Measurements from ENCODE around the gene KMT5C. TPM values are rescaled to one million over a fixed set of nuclear protein-coding genes. Genes with fewer than 3 reads are reported as not detected.
A peak's percentile ranks its signal among the peaks of the same experiment; 100 is the strongest.

The KMT5C gene
- total RNA-seq, 2 donors from 2014 or later: 10.2 to 25.2 TPM

DNA sequence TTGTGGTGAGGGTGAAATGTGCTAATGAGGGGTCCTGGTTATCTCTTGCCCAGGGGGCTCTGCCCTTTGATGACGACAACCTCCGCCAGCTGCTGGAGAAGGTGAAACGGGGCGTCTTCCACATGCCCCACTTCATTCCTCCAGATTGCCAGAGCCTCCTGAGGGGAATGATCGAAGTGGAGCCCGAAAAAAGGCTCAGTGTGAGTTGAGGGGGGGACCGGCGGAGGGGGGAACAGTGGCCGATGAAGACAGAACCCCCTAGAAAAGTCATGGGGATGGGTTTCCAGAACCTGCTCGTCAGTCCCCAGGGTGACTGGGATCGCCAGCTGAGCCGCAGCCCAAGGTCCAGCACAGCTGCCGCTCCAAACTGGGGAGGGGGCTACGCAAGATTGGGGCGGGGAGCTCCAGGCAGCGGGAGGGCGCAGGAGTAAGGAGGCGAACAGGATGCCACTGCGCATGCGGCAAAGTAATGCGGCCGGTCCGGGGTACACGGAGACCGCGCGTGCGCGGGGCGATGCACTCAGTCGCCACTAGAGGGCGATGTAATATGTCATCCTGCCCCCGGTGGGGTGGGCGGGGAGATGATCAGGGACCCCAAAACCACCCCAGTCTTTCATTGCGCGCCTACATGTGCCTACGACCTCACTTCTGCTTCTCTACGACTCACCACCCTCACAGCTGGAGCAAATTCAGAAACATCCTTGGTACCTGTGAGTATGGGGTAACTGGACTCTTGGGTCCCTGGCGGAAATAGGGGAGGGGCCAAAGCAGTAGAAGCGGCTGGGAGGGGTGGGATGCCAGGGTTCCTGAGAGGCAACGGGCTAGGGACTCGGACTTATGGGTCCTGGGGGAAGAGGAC is 38.0 kb upstream of the KMT5C start:
- Histone ChIP-seq H3K36me3 (peaks cover 12% of the 10 kb centered on the region), H3K4me3 (peak overlapping the region; percentile 65), H3K27me3 (replicated peaks; ENCODE audit: insufficient read depth) (no peaks in the 10 kb centered on the region), H3K4me1 (ENCODE audit: control insufficient read depth in 1 of 2, low read depth in 2 of 2) (peaks cover 0 to 9% of the 10 kb centered on the region in 2 donors), H3K27ac (no peak overlapping the region), H3K9me3 (no peaks in the 10 kb centered on the region)
- TF ChIP-seq, protein P1, sequence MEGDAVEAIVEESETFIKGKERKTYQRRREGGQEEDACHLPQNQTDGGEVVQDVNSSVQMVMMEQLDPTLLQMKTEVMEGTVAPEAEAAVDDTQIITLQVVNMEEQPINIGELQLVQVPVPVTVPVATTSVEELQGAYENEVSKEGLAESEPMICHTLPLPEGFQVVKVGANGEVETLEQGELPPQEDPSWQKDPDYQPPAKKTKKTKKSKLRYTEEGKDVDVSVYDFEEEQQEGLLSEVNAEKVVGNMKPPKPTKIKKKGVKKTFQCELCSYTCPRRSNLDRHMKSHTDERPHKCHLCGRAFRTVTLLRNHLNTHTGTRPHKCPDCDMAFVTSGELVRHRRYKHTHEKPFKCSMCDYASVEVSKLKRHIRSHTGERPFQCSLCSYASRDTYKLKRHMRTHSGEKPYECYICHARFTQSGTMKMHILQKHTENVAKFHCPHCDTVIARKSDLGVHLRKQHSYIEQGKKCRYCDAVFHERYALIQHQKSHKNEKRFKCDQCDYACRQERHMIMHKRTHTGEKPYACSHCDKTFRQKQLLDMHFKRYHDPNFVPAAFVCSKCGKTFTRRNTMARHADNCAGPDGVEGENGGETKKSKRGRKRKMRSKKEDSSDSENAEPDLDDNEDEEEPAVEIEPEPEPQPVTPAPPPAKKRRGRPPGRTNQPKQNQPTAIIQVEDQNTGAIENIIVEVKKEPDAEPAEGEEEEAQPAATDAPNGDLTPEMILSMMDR (IDR thresholded peaks at IDR 0.05): peak; percentile 98
- peak; percentile 29 for DNase-seq (ENCODE audit: low spot score)
- ATAC-seq (ENCODE audit: insufficient number of reproducible peaks, low FRiP score, low read depth): peak; percentile 53

DNA sequence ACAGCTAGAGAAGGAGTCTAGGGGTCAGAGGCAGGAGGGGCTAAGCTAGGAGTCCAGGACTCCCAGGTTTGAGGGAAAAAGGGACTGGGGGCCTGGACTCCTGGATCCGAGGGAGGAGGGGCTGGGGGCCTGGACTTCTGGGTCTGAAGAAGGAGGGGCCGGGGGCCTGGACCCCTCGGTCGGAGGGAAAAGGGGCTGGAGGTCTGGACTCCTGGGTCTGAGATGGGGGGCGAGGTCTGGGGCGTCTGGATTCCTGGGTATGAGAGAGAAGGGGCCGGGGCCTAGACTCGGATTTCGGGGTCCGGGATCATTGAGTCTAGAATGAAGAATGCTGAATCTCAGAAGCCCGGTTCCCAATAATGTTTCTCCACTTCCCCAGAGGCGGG is 37.4 kb upstream of the KMT5C start:
- no peak for ATAC-seq (ENCODE audit: insufficient number of reproducible peaks, low FRiP score, low read depth)
- no peak for DNase-seq (ENCODE audit: low spot score)

DNA sequence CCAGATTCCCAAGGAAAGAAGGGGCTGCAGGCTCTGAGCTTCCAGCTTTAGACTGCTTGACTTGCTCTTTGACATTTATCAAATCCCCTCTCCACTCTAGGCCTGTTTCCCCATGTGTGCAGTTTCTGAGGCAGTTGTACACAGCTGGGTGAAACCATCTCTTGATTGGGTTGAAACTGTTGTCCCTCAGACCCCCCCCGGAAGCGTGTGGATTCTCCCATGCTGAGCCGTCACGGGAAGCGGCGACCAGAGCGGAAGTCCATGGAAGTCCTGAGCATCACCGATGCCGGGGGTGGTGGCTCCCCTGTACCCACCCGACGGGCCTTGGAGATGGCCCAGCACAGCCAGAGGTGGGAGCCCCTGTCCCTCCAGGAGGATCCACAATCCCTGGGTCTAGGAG is 36.2 kb upstream of the KMT5C start:
- TF ChIP-seq, protein P1 (IDR thresholded peaks at IDR 0.05): no peak
- ATAC-seq (ENCODE audit: insufficient number of reproducible peaks, low FRiP score, low read depth) (no peak), DNase-seq (ENCODE audit: low spot score) (no peak)
- H3K9me3 ChIP-seq: no peaks in the 10 kb centered on the region
- H3K4me3 ChIP-seq: no peak overlapping the region
- H3K27me3 ChIP-seq (replicated peaks; ENCODE audit: insufficient read depth): no peaks in the 10 kb centered on the region
- peaks cover 17% of the 10 kb centered on the region for H3K36me3 ChIP-seq
- no peak overlapping the region for H3K27ac ChIP-seq
- peaks cover 0 to 9% of the 10 kb centered on the region in 2 donors for H3K4me1 ChIP-seq (ENCODE audit: control insufficient read depth in 1 of 2, low read depth in 2 of 2)

More for the DNA sequence above, 37.4 kb upstream of the KMT5C start:
- H3K4me3 ChIP-seq: peak overlapping the region; percentile 65
- no peaks in the 10 kb centered on the region for H3K9me3 ChIP-seq
- no peak overlapping the region for H3K27ac ChIP-seq
- no peaks in the 10 kb centered on the region for H3K27me3 ChIP-seq (replicated peaks; ENCODE audit: insufficient read depth)
- H3K36me3 ChIP-seq: peaks cover 17% of the 10 kb centered on the region
- H3K4me1 ChIP-seq (ENCODE audit: control insufficient read depth in 1 of 2, low read depth in 2 of 2): peaks cover 0 to 9% of the 10 kb centered on the region in 2 donors
- TF ChIP-seq, protein P1 (IDR thresholded peaks at IDR 0.05): no peak

DNA sequence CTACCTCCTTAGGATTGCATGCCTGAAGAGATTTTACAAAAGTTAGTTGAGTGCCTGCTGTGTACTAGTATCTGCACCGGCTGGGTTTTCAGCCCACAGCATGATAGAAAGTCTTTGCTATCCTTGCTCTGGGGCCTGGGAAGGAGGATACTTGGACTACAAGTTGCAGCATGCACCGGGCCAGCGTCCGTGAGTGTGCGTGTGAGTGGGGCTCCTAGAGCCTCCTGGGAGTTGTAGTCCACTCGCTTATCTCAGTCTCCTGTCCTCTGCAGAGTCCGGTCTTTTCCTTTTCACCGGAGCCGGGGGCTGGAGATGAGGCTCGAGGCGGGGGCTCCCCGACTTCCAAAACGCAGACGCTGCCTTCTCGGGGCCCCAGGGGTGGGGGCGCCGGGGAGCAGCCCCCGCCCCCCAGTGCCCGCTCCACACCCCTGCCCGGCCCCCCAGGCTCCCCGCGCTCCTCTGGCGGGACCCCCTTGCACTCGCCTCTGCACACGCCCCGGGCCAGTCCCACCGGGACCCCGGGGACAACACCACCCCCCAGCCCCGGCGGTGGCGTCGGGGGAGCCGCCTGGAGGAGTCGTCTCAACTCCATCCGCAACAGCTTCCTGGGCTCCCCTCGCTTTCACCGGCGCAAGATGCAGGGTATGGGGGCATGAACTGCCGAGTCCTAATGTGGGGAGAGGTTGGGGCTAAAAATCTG is 35.2 kb upstream of the KMT5C start:
- Histone ChIP-seq H3K36me3 (peaks cover 17% of the 10 kb centered on the region), H3K4me1 (ENCODE audit: control insufficient read depth in 1 of 2, low read depth in 2 of 2) (peaks cover 0 to 9% of the 10 kb centered on the region in 2 donors), H3K9me3 (no peaks in the 10 kb centered on the region), H3K27me3 (replicated peaks; ENCODE audit: insufficient read depth) (no peaks in the 10 kb centered on the region), H3K27ac (no peak overlapping the region), H3K4me3 (no peak overlapping the region)
- TF ChIP-seq, protein P1 (IDR thresholded peaks at IDR 0.05): no peak
- ATAC-seq (ENCODE audit: insufficient number of reproducible peaks, low FRiP score, low read depth) (no peak), DNase-seq (ENCODE audit: low spot score) (no peak)

DNA sequence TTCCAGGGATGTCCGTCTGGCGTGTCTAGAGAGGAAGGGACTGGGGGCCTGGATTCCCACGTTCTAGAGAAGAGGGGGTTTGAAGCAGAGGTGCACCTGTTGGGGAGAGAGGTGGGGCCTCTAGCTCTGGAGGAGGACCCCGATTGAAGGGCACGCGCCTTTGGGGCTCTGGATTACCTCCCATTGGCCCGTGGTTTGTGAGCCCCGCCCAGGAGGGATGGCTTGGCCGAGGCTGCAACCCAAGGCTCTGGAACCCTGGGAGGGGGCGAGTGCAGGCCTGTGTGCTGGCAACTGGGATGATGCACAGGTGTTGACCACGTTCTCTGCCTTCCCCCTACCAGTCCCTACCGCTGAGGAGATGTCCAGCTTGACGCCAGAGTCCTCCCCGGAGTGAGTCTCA is 34.7 kb upstream of the KMT5C start:
- DNase-seq (ENCODE audit: low spot score) (no peak), ATAC-seq (ENCODE audit: insufficient number of reproducible peaks, low FRiP score, low read depth) (no peak)
- no peak overlapping the region for H3K4me3 ChIP-seq
- TF ChIP-seq, protein P1 (IDR thresholded peaks at IDR 0.05): no peak
- no peaks in the 10 kb centered on the region for H3K9me3 ChIP-seq
- no peaks in the 10 kb centered on the region for H3K27me3 ChIP-seq (replicated peaks; ENCODE audit: insufficient read depth)
- H3K27ac ChIP-seq: no peak overlapping the region
- peaks cover 17% of the 10 kb centered on the region for H3K36me3 ChIP-seq
- H3K4me1 ChIP-seq (ENCODE audit: control insufficient read depth in 1 of 2, low read depth in 2 of 2): peaks cover 0 to 9% of the 10 kb centered on the region in 2 donors

All from thoracic aorta (tissue), 2 donors.